Endothelial cell of umbilical vein (primary cell): ENCODE data around the gene CDC42EP4. TPM values are rescaled to one million over a fixed set of nuclear protein-coding genes. Genes with fewer than 3 reads are reported as not detected.
"Not testable (repeated sequence)": the region's sequence is repeated elsewhere in the genome, so short reads cannot be mapped to it uniquely, and the experiment has no call there.

Experiments
- BruUV-seq: library from RNA; stranded (reverse); fragments of 400-500 nt; replicated peaks from 2 replicates; lab custom pipeline; 2021; lab: Mats Ljungman, UMichigan
- CTCF ChIA-PET: fragments of 300-600, 350-600 bp; sonication (Branson Sonifier 250); formaldehyde crosslinking; loops from one replicate; lab custom pipeline; 2021; ENCODE audit warnings: antibody characterized with exemption, inconsistent platforms; lab: Charles Lee
- POLR2A ChIA-PET: fragments of 300-600, 350-600 bp; sonication (Branson Sonifier 250); formaldehyde crosslinking; loops from one replicate; lab custom pipeline; 2021; ENCODE audit warnings: antibody characterized with exemption, inconsistent platforms; lab: Charles Lee
- DNase-seq: peaks from one replicate; pipeline ENCODE4 v3.0.0-alpha.2; 2011; ENCODE audit warnings: low read depth, low spot score
- FAIRE-seq: peaks from 2 replicates; lab custom pipeline; 2011; peaks lifted over from hg19 to GRCh38; lab: Jason Lieb, UNC
- H2AFZ ChIP-seq: 2 replicates; pipeline ENCODE4 v1.6.0; 2012; ENCODE audit warnings: low read depth, low read length, control low read depth, inconsistent platforms
- H3K27ac ChIP-seq: 2 replicates; pipeline ENCODE4 v1.5.1; 2011; ENCODE audit warnings: low read depth, mild to moderate bottlenecking, control low read depth, low read length, moderate library complexity; ENCODE audit not compliant: insufficient read depth
- H3K27me3 ChIP-seq, 2 experiments: 2 replicates each; pipeline versions ENCODE4 v1.6.0 to v1.6.1; 2011; ENCODE audit warnings: low read length in 2 of 2, mixed read lengths in 1 of 2; ENCODE audit not compliant: control insufficient read depth in 2 of 2, insufficient read depth in 2 of 2
- H3K36me3 ChIP-seq, 2 experiments: 2 replicates in 1 of 2; 3 replicates in 1 of 2; pipeline ENCODE4 v1.5.1; 2011; ENCODE audit warnings: low read length in 2 of 2, mild to moderate bottlenecking in 1 of 2, moderate library complexity in 1 of 2; ENCODE audit not compliant: control insufficient read depth in 2 of 2, insufficient read depth in 2 of 2; ENCODE audit errors: extremely low read depth in 1 of 2
- H3K4me1 ChIP-seq: 3 replicates; pipeline ENCODE4 v1.5.1; 2011; ENCODE audit warnings: mild to moderate bottlenecking, low read length; ENCODE audit not compliant: control insufficient read depth, insufficient read depth; ENCODE audit errors: extremely low read depth
- H3K4me2 ChIP-seq: 2 replicates; pipeline ENCODE4 v1.6.1; 2011; ENCODE audit warnings: low read length, control low read depth, mixed read lengths; ENCODE audit not compliant: insufficient read depth
- H3K4me3 ChIP-seq, 3 experiments: fragments of 200-600 bp in 1 of 3; sonication (generic), shearing (Covaris generic) in 1 of 3; replicated peaks in 1 of 3; 2 replicates each; pipeline ENCODE4 v1.5.1; 2011 to 2016; ENCODE audit warnings: control low read depth in 3 of 3, low read length in 3 of 3, mild to moderate bottlenecking in 2 of 3, inconsistent platforms in 1 of 3, low read depth in 1 of 3, moderate library complexity in 1 of 3; ENCODE audit not compliant: insufficient read depth in 1 of 3
- H3K79me2 ChIP-seq: 2 replicates; pipeline ENCODE4 v1.6.0; 2012; ENCODE audit warnings: low read length, inconsistent platforms; ENCODE audit not compliant: control insufficient read depth, insufficient read depth
- H3K9ac ChIP-seq: replicated peaks from 2 replicates; pipeline ENCODE3; 2011; ENCODE audit warnings: low read length, control low read depth; ENCODE audit not compliant: insufficient read depth; ENCODE audit errors: extremely low read depth
- H3K9me1 ChIP-seq: replicated peaks from 3 replicates; pipeline ENCODE4 v1.6.0; 2011; ENCODE audit warnings: mild to moderate bottlenecking, low read length; ENCODE audit not compliant: control insufficient read depth, insufficient read depth; ENCODE audit errors: extremely low read depth
- H3K9me3 ChIP-seq: replicated peaks from 2 replicates; pipeline ENCODE4 v1.5.1; 2012; ENCODE audit warnings: low read length, inconsistent platforms; ENCODE audit not compliant: control insufficient read depth, insufficient read depth
- H4K20me1 ChIP-seq: replicated peaks from 2 replicates; pipeline ENCODE3; 2011; ENCODE audit warnings: mild to moderate bottlenecking, low read length; ENCODE audit not compliant: control insufficient read depth, insufficient read depth; ENCODE audit errors: extremely low read depth
- JUN ChIP-seq: IDR thresholded peaks from 2 replicates; pipeline ENCODE4 v1.6.1; 2011; ENCODE audit warnings: borderline replicate concordance, low read depth; ENCODE audit not compliant: insufficient read length, insufficient read depth
- MYC ChIP-seq: IDR thresholded peaks from one replicate; pipeline ENCODE4 v1.6.1; 2011; ENCODE audit warnings: mild to moderate bottlenecking, low read depth, low read length
- POLR2AphosphoS5 ChIP-seq: IDR thresholded peaks from 2 replicates; pipeline ENCODE4 v1.6.1; 2012; ENCODE audit warnings: low read depth, mild to moderate bottlenecking, control low read depth, low read length, moderate library complexity; ENCODE audit not compliant: insufficient read depth
- dilution Hi-C: fragments of 300-500 bp; cut with MboI; formaldehyde crosslinking; loops from one replicate; pipeline ENCODE4 v1.15.0; 2019; ENCODE audit warnings: low sequenced_read_pairs; ENCODE audit not compliant: extremely low pct_ligation_motif_present
- intact Hi-C: fragments of 100-400 bp; cut with micrococcal nuclease; formaldehyde crosslinking; loops from one replicate; pipeline ENCODE4 v1.10.0; 2022
- polyA plus RNA-seq, 4 experiments: library from polyadenylated mRNA; depleted of rRNA in 3 of 4; stranded (reverse) in 3 of 4; unstranded in 1 of 4; fragments of >200 nt; gene quantifications; 2 replicates each; pipeline versions ENCODE4 v1.2.1 to v1.2.3, GENCODE V29; 2011 to 2012; ENCODE audit warnings: missing spikeins in 1 of 4
- total RNA-seq: library from RNA; stranded (reverse); gene quantifications from 2 replicates; pipeline ENCODE4 v1.2.3, GENCODE V29; 2021

Gene CDC42EP4
- total and polyA plus RNA-seq, 2 donors (not counting 3 experiments of a cell fraction or from before 2014, with no cell fraction given) = 11.4 to 19.6 TPM

GRCh38 chr17:73311428-73311780 is 397 bp downstream of the CDC42EP4 start:
- no TSS peak for BruUV-seq
- no peaks in the 10 kb centered on the region for H4K20me1 ChIP-seq
- H3K4me3 ChIP-seq = peak overlapping the region; percentile 81 to 97 (median 88)
- CTCF ChIA-PET = interaction anchor here (0.8 to 6.5 kb wide), 16 partner anchors 9 to 893 kb away, joined by 3 to 70 read pairs (median 5); no protein-coding TSS in a partner anchor
- DNase-seq = no peak
- peaks cover 33% of the 10 kb centered on the region for H3K4me1 ChIP-seq
- H2AFZ ChIP-seq = peak overlapping the region; percentile 99
- H3K9me1 ChIP-seq = no peaks in the 10 kb centered on the region
- no peaks in the 10 kb centered on the region for H3K9me3 ChIP-seq
- peak overlapping the region; percentile 90 for H3K9ac ChIP-seq
- peak overlapping the region; percentile 72 for H3K4me2 ChIP-seq
- no peaks in the 10 kb centered on the region for H3K36me3 ChIP-seq
- dilution Hi-C loops = no loop called here
- intact Hi-C loops = loop anchor here (1.0 to 10.0 kb wide), 7 partner anchors 19 to 1433 kb away; partner anchors contain the start of genes COG1, NHERF1 and RPL38
- TF ChIP-seq MYC (no peak), POLR2AphosphoS5 (no peak)
- H3K27ac ChIP-seq = peak overlapping the region; percentile 80
- peaks cover 41% of the 10 kb centered on the region for H3K79me2 ChIP-seq
- FAIRE-seq = no peak
- H3K27me3 ChIP-seq = peaks cover 2% of the 10 kb centered on the region in 2 experiments
- POLR2A ChIA-PET = interaction anchor here (0.6 to 1.2 kb wide), 2 partner anchors 8 to 59 kb away, joined by 3 read pairs; no protein-coding TSS in a partner anchor

- dilution Hi-C loops = no loop called here
- Histone ChIP-seq H3K27ac (peak overlapping the region; percentile 80), H3K4me2 (peak overlapping the region; percentile 92), H3K79me2 (peaks cover 49% of the 10 kb centered on the region), H3K4me3 (peak overlapping the region; percentile 82 to 97 (median 88)), H3K36me3 (no peaks in the 10 kb centered on the region), H2AFZ (peak overlapping the region; percentile 99), H3K27me3 (peaks cover 0 to 2% of the 10 kb centered on the region in 2 experiments), H3K4me1 (peaks cover 47% of the 10 kb centered on the region), H3K9ac (peak overlapping the region; percentile 92), H3K9me3 (no peaks in the 10 kb centered on the region), H4K20me1 (no peaks in the 10 kb centered on the region), H3K9me1 (no peaks in the 10 kb centered on the region)
- CTCF ChIA-PET = interaction anchor here (0.7 to 6.5 kb wide), 18 partner anchors 10 to 753 kb away, joined by 3 to 70 read pairs (median 5); partner anchors contain the start of gene CPSF4L
- no peak for TF ChIP-seq JUN
- POLR2A ChIA-PET = interaction anchor here (1.2 kb wide), 1 partner anchor 60 kb away, joined by 3 read pairs; no protein-coding TSS in a partner anchor
- BruUV-seq = TSS peak; percentile 35
- intact Hi-C loops = loop anchor here (5.0 to 10.0 kb wide), 3 partner anchors 405 to 1435 kb away; partner anchors contain the start of genes NHERF1 and RPL38
- DNase-seq (peak; percentile 46), FAIRE-seq (peak; percentile 77)
Observed at GRCh38 chr17:73309727-73310596, 1.8 kb downstream of the CDC42EP4 start.

- H3K36me3 ChIP-seq, BruUV-seq, DNase-seq, FAIRE-seq, H3K4me3 ChIP-seq, H3K9me1 ChIP-seq, H3K9ac ChIP-seq, dilution Hi-C loops, H3K4me2 ChIP-seq, H4K20me1 ChIP-seq, H3K27ac ChIP-seq, H3K9me3 ChIP-seq, POLR2A ChIA-PET, H3K27me3 ChIP-seq, H2AFZ ChIP-seq: not testable (repeated sequence)
- peaks cover 57% of the 10 kb centered on the region for H3K4me1 ChIP-seq
- CTCF ChIA-PET = interaction anchor here (1.3 to 6.5 kb wide), 5 partner anchors 17 to 581 kb away, joined by 4 to 70 read pairs (median 13); a partner anchor contains a TSS
- peaks cover 57% of the 10 kb centered on the region for H3K79me2 ChIP-seq
- intact Hi-C loops = loop anchor here (10.0 kb wide), 1 partner anchor 404 kb away; no protein-coding TSS in a partner anchor
Observed at GRCh38 chr17:73308959-73309358, 2.8 kb downstream of the CDC42EP4 start.
